Endothelial cell of umbilical vein (primary cell): Measurements from ENCODE around the gene APOB. TPM values are rescaled to one million over a fixed set of nuclear protein-coding genes. Genes with fewer than 3 reads are reported as not detected.

Source experiments
- BruUV-seq: library from RNA; stranded (reverse); fragments of 400-500 nt; replicated peaks from 2 replicates; lab custom pipeline; 2021; lab: Mats Ljungman, UMichigan
- CTCF ChIA-PET: fragments of 300-600, 350-600 bp; sonication (Branson Sonifier 250); formaldehyde crosslinking; loops from one replicate; lab custom pipeline; 2021; ENCODE audit warnings: antibody characterized with exemption, inconsistent platforms; lab: Charles Lee
- POLR2A ChIA-PET: fragments of 300-600, 350-600 bp; sonication (Branson Sonifier 250); formaldehyde crosslinking; loops from one replicate; lab custom pipeline; 2021; ENCODE audit warnings: antibody characterized with exemption, inconsistent platforms; lab: Charles Lee
- DNase-seq: peaks from one replicate; pipeline ENCODE4 v3.0.0-alpha.2; 2011; ENCODE audit warnings: low read depth, low spot score
- FAIRE-seq: peaks from 2 replicates; lab custom pipeline; 2011; peaks lifted over from hg19 to GRCh38; lab: Jason Lieb, UNC
- H2AFZ ChIP-seq: 2 replicates; pipeline ENCODE4 v1.6.0; 2012; ENCODE audit warnings: low read depth, low read length, control low read depth, inconsistent platforms
- H3K27ac ChIP-seq: 2 replicates; pipeline ENCODE4 v1.5.1; 2011; ENCODE audit warnings: low read depth, mild to moderate bottlenecking, control low read depth, low read length, moderate library complexity; ENCODE audit not compliant: insufficient read depth
- H3K27me3 ChIP-seq, 2 experiments: 2 replicates each; pipeline versions ENCODE4 v1.6.0 to v1.6.1; 2011; ENCODE audit warnings: low read length in 2 of 2, mixed read lengths in 1 of 2; ENCODE audit not compliant: control insufficient read depth in 2 of 2, insufficient read depth in 2 of 2
- H3K36me3 ChIP-seq, 2 experiments: 2 replicates in 1 of 2; 3 replicates in 1 of 2; pipeline ENCODE4 v1.5.1; 2011; ENCODE audit warnings: low read length in 2 of 2, mild to moderate bottlenecking in 1 of 2, moderate library complexity in 1 of 2; ENCODE audit not compliant: control insufficient read depth in 2 of 2, insufficient read depth in 2 of 2; ENCODE audit errors: extremely low read depth in 1 of 2
- H3K4me1 ChIP-seq: 3 replicates; pipeline ENCODE4 v1.5.1; 2011; ENCODE audit warnings: mild to moderate bottlenecking, low read length; ENCODE audit not compliant: control insufficient read depth, insufficient read depth; ENCODE audit errors: extremely low read depth
- H3K4me2 ChIP-seq: 2 replicates; pipeline ENCODE4 v1.6.1; 2011; ENCODE audit warnings: low read length, control low read depth, mixed read lengths; ENCODE audit not compliant: insufficient read depth
- H3K4me3 ChIP-seq, 3 experiments: fragments of 200-600 bp in 1 of 3; sonication (generic), shearing (Covaris generic) in 1 of 3; replicated peaks in 1 of 3; 2 replicates each; pipeline ENCODE4 v1.5.1; 2011 to 2016; ENCODE audit warnings: control low read depth in 3 of 3, low read length in 3 of 3, mild to moderate bottlenecking in 2 of 3, inconsistent platforms in 1 of 3, low read depth in 1 of 3, moderate library complexity in 1 of 3; ENCODE audit not compliant: insufficient read depth in 1 of 3
- H3K79me2 ChIP-seq: 2 replicates; pipeline ENCODE4 v1.6.0; 2012; ENCODE audit warnings: low read length, inconsistent platforms; ENCODE audit not compliant: control insufficient read depth, insufficient read depth
- H3K9ac ChIP-seq: replicated peaks from 2 replicates; pipeline ENCODE3; 2011; ENCODE audit warnings: low read length, control low read depth; ENCODE audit not compliant: insufficient read depth; ENCODE audit errors: extremely low read depth
- H3K9me1 ChIP-seq: replicated peaks from 3 replicates; pipeline ENCODE4 v1.6.0; 2011; ENCODE audit warnings: mild to moderate bottlenecking, low read length; ENCODE audit not compliant: control insufficient read depth, insufficient read depth; ENCODE audit errors: extremely low read depth
- H3K9me3 ChIP-seq: replicated peaks from 2 replicates; pipeline ENCODE4 v1.5.1; 2012; ENCODE audit warnings: low read length, inconsistent platforms; ENCODE audit not compliant: control insufficient read depth, insufficient read depth
- H4K20me1 ChIP-seq: replicated peaks from 2 replicates; pipeline ENCODE3; 2011; ENCODE audit warnings: mild to moderate bottlenecking, low read length; ENCODE audit not compliant: control insufficient read depth, insufficient read depth; ENCODE audit errors: extremely low read depth
- CTCF ChIP-seq, 2 donors: IDR thresholded peaks; 1 replicate in 1 of 2; 2 replicates in 1 of 2; pipeline ENCODE4 v1.5.1; 2011; ENCODE audit warnings: low read length in 2 of 2, mild to moderate bottlenecking in 2 of 2, moderate library complexity in 2 of 2, control low read depth in 1 of 2, inconsistent platforms in 1 of 2, low read depth in 1 of 2; ENCODE audit not compliant: insufficient read depth in 1 of 2; ENCODE audit errors: extremely low read depth in 1 of 2
- EZH2 ChIP-seq: IDR thresholded peaks from 2 replicates; pipeline ENCODE4 v1.6.1; 2012; ENCODE audit warnings: borderline replicate concordance, low read depth, mild to moderate bottlenecking, moderate library complexity, low read length, inconsistent platforms; ENCODE audit not compliant: severe bottlenecking
- FOS ChIP-seq: IDR thresholded peaks from 2 replicates; pipeline ENCODE4 v1.6.1; 2011; ENCODE audit warnings: mild to moderate bottlenecking, low read length, moderate library complexity, borderline replicate concordance; ENCODE audit not compliant: insufficient read depth
- GATA2 ChIP-seq: IDR thresholded peaks from 2 replicates; pipeline ENCODE4 v1.7.0; 2011; ENCODE audit warnings: low read depth, mild to moderate bottlenecking, moderate library complexity, mixed read lengths, low read length; ENCODE audit not compliant: insufficient read length, insufficient read depth
- JUN ChIP-seq: IDR thresholded peaks from 2 replicates; pipeline ENCODE4 v1.6.1; 2011; ENCODE audit warnings: borderline replicate concordance, low read depth; ENCODE audit not compliant: insufficient read length, insufficient read depth
- MAX ChIP-seq: IDR thresholded peaks from 2 replicates; pipeline ENCODE4 v1.6.1; 2011; ENCODE audit not compliant: insufficient read depth, insufficient read length
- MYC ChIP-seq: IDR thresholded peaks from one replicate; pipeline ENCODE4 v1.6.1; 2011; ENCODE audit warnings: mild to moderate bottlenecking, low read depth, low read length
- POLR2A ChIP-seq: IDR thresholded peaks from 2 replicates; pipeline ENCODE4 v1.6.1; 2012; ENCODE audit warnings: low read depth, mild to moderate bottlenecking, control low read depth, low read length
- POLR2AphosphoS5 ChIP-seq: IDR thresholded peaks from 2 replicates; pipeline ENCODE4 v1.6.1; 2012; ENCODE audit warnings: low read depth, mild to moderate bottlenecking, control low read depth, low read length, moderate library complexity; ENCODE audit not compliant: insufficient read depth
- dilution Hi-C: fragments of 300-500 bp; cut with MboI; formaldehyde crosslinking; loops from one replicate; pipeline ENCODE4 v1.15.0; 2019; ENCODE audit warnings: low sequenced_read_pairs; ENCODE audit not compliant: extremely low pct_ligation_motif_present
- intact Hi-C: fragments of 100-400 bp; cut with micrococcal nuclease; formaldehyde crosslinking; loops from one replicate; pipeline ENCODE4 v1.10.0; 2022
- polyA plus RNA-seq, 4 experiments: library from polyadenylated mRNA; depleted of rRNA in 3 of 4; stranded (reverse) in 3 of 4; unstranded in 1 of 4; fragments of >200 nt; gene quantifications; 2 replicates each; pipeline versions ENCODE4 v1.2.1 to v1.2.3, GENCODE V29; 2011 to 2012; ENCODE audit warnings: missing spikeins in 1 of 4
- total RNA-seq: library from RNA; stranded (reverse); gene quantifications from 2 replicates; pipeline ENCODE4 v1.2.3, GENCODE V29; 2021

The APOB gene
- total and polyA plus RNA-seq, 2 donors (not counting 3 experiments of a cell fraction or from before 2014, with no cell fraction given), result 0.07 to 0.09 TPM

GRCh38 chr2:20988905-20989304 is 55.0 kb downstream of the APOB start:
- CTCF ChIA-PET, result interaction anchor here (1.0 kb wide), 1 partner anchor 26 kb away, joined by 3 to 4 read pairs; no protein-coding TSS in a partner anchor
- H3K9ac ChIP-seq, result no peak overlapping the region
- POLR2A ChIA-PET, result no interaction called here
- no peaks in the 10 kb centered on the region for H3K9me3 ChIP-seq
- no peaks in the 10 kb centered on the region for H3K9me1 ChIP-seq
- H2AFZ ChIP-seq, result no peak overlapping the region
- DNase-seq (no peak), FAIRE-seq (no peak)
- no peaks in the 10 kb centered on the region for H4K20me1 ChIP-seq
- H3K4me3 ChIP-seq, result no peak overlapping the region
- no TSS peak for BruUV-seq
- no peak for TF ChIP-seq GATA2
- dilution Hi-C loops (no loop called here), intact Hi-C loops (no loop called here)
- no peak overlapping the region for H3K4me2 ChIP-seq
- H3K36me3 ChIP-seq, result no peaks in the 10 kb centered on the region
- H3K79me2 ChIP-seq, result no peaks in the 10 kb centered on the region
- no peaks in the 10 kb centered on the region for H3K4me1 ChIP-seq
- no peaks in the 10 kb centered on the region for H3K27me3 ChIP-seq
- H3K27ac ChIP-seq, result no peak overlapping the region

GRCh38 chr2:20986024-20986939 is 57.6 kb downstream of the APOB start:
- intact Hi-C loops (no loop called here), dilution Hi-C loops (no loop called here)
- CTCF ChIA-PET, result interaction anchor here (1.6 kb wide), 1 partner anchor 23 kb away, joined by 5 read pairs; no protein-coding TSS in a partner anchor
- no peaks in the 10 kb centered on the region for H3K9me3 ChIP-seq
- no peaks in the 10 kb centered on the region for H4K20me1 ChIP-seq
- DNase-seq (no peak), FAIRE-seq (no peak)
- no peaks in the 10 kb centered on the region for H3K9me1 ChIP-seq
- H3K36me3 ChIP-seq, result no peaks in the 10 kb centered on the region
- no peaks in the 10 kb centered on the region for H3K79me2 ChIP-seq
- no peak overlapping the region for H3K4me3 ChIP-seq
- no peak overlapping the region for H3K4me2 ChIP-seq
- H3K27ac ChIP-seq, result no peak overlapping the region
- POLR2A ChIA-PET, result no interaction called here
- H3K9ac ChIP-seq, result no peak overlapping the region
- BruUV-seq, result no TSS peak
- H3K27me3 ChIP-seq, result no peaks in the 10 kb centered on the region
- no peak for TF ChIP-seq FOS
- no peak for TF ChIP-seq POLR2A
- TF ChIP-seq MAX, result no peak
- no peak for TF ChIP-seq MYC
- no peak for TF ChIP-seq GATA2
- no peak for TF ChIP-seq EZH2
- TF ChIP-seq CTCF (IDR thresholded peaks at IDR 0.05; ENCODE audit: extremely low read depth in 1 of 2, insufficient read depth in 1 of 2, low read depth in 1 of 2, low read length in 2 of 2), result no peak
- TF ChIP-seq POLR2AphosphoS5, result no peak
- TF ChIP-seq JUN, result no peak
- H3K4me1 ChIP-seq, result no peaks in the 10 kb centered on the region
- H2AFZ ChIP-seq, result no peak overlapping the region
